SK-N-SH (cell line): ENCODE results near the gene IQSEC1. TPM values are rescaled to one million over a fixed set of nuclear protein-coding genes. Genes with fewer than 3 reads are reported as not detected.
"Not testable (repeated sequence)": the region's sequence is repeated elsewhere in the genome, so short reads cannot be mapped to it uniquely, and the experiment has no call there.

Source experiments
- CTCF ChIA-PET: fragments of 300-600, 350-600 bp; formaldehyde crosslinking; extraction: SDS; loops from one replicate; lab custom pipeline; 2021; lab: Yijun Ruan, JAX
- POLR2A ChIA-PET: fragments of 350-600 bp; sonication (Branson Sonifier 250); formaldehyde crosslinking; extraction: SDS; loops from one replicate; lab custom pipeline; 2020; ENCODE audit warnings: antibody characterized with exemption, inconsistent platforms; lab: Yijun Ruan, JAX
- DNase-seq: peaks from one replicate; pipeline ENCODE4 v3.0.0; 2012
- H2AFZ ChIP-seq: fragments of 200-600 bp; sonication (generic); 2 replicates; pipeline ENCODE4 v1.8.1; 2016; ENCODE audit warnings: antibody characterized with exemption, mild to moderate bottlenecking, low read depth
- H3F3A ChIP-seq: fragments of 200-600 bp; sonication (generic); replicated peaks from 2 replicates; pipeline ENCODE3; 2016; ENCODE audit warnings: antibody characterized with exemption, mild to moderate bottlenecking; ENCODE audit not compliant: insufficient read depth
- H3K27ac ChIP-seq, 2 experiments: fragments of 200-500 bp in 1 of 2; fragments of 200-600 bp in 1 of 2; sonication (Bioruptor generic) in 1 of 2; sonication (generic), shearing (Covaris generic) in 1 of 2; 2 replicates each; pipeline versions ENCODE4 v1.5.1 to v1.6.1; 2014 to 2016; ENCODE audit warnings: low read depth in 2 of 2, inconsistent platforms in 1 of 2, low read length in 1 of 2, mild to moderate bottlenecking in 1 of 2, mixed read lengths in 1 of 2
- H3K27me3 ChIP-seq: fragments of 200-600 bp; sonication (generic), shearing (Covaris generic); 2 replicates; pipeline ENCODE4 v1.6.1; 2016; ENCODE audit warnings: mixed run types; ENCODE audit not compliant: insufficient read depth
- H3K36me3 ChIP-seq, 2 experiments: fragments of 200-500 bp in 1 of 2; fragments of 200-600 bp in 1 of 2; sonication (Bioruptor generic) in 1 of 2; sonication (generic) in 1 of 2; replicated peaks in 1 of 2; 2 replicates each; pipeline versions ENCODE3 to v1.5.1; 2014 to 2016; ENCODE audit warnings: low read length in 1 of 2, mild to moderate bottlenecking in 1 of 2; ENCODE audit not compliant: insufficient read depth in 2 of 2, control insufficient read depth in 1 of 2
- H3K4me1 ChIP-seq, 2 experiments: fragments of 200-500 bp in 1 of 2; fragments of 200-600 bp in 1 of 2; sonication (Bioruptor generic) in 1 of 2; sonication (generic), shearing (Covaris generic) in 1 of 2; 2 replicates each; pipeline versions ENCODE4 v1.5.1 to v1.6.1; 2014 to 2016; ENCODE audit warnings: low read depth in 1 of 2, low read length in 1 of 2, mixed run types in 1 of 2; ENCODE audit not compliant: insufficient read depth in 2 of 2, control insufficient read depth in 1 of 2
- H3K4me2 ChIP-seq: fragments of 200-600 bp; sonication (generic), shearing (Covaris generic); 2 replicates; pipeline ENCODE4 v1.6.1; 2017; ENCODE audit warnings: mixed run types
- H3K4me3 ChIP-seq, 2 experiments: fragments of 200-500 bp in 1 of 2; fragments of 200-600 bp in 1 of 2; sonication (Bioruptor generic) in 1 of 2; sonication (generic), shearing (Covaris generic) in 1 of 2; 2 replicates each; pipeline versions ENCODE4 v1.5.1 to v1.8.1; 2014 to 2016; ENCODE audit warnings: low read depth in 2 of 2, inconsistent platforms in 1 of 2, low read length in 1 of 2, mild to moderate bottlenecking in 1 of 2, mixed read lengths in 1 of 2, moderate library complexity in 1 of 2
- H3K79me2 ChIP-seq: fragments of 200-600 bp; sonication (generic); 2 replicates; pipeline ENCODE4 v1.8.1; 2017; ENCODE audit warnings: mild to moderate bottlenecking; ENCODE audit not compliant: insufficient read depth
- H3K9ac ChIP-seq: fragments of 200-600 bp; sonication (generic); 2 replicates; pipeline ENCODE4 v1.6.1; 2017; ENCODE audit warnings: mixed run types
- H3K9me2 ChIP-seq: fragments of 200-600 bp; sonication (generic); 2 replicates; pipeline ENCODE4 v1.6.1; 2017; ENCODE audit warnings: mixed run types
- H3K9me3 ChIP-seq: fragments of 200-600 bp; sonication (generic); 2 replicates; pipeline ENCODE4 v1.6.1; 2017; ENCODE audit warnings: mixed run types, mild to moderate bottlenecking, moderate library complexity
- H4K20me1 ChIP-seq: fragments of 200-600 bp; sonication (generic); 2 replicates; pipeline ENCODE4 v1.6.1; 2017; ENCODE audit warnings: mild to moderate bottlenecking, mixed run types; ENCODE audit not compliant: insufficient read depth
- CHD2 ChIP-seq: fragments of 150-350 bp; IDR thresholded peaks from 2 replicates; pipeline ENCODE4 v1.6.1; 2018; ENCODE audit warnings: low read length; ENCODE audit not compliant: partially characterized antibody
- ELF1 ChIP-seq: IDR thresholded peaks from 2 replicates; pipeline ENCODE4 v1.4.0; 2012
- EP300 ChIP-seq, 2 experiments: IDR thresholded peaks; 2 replicates each; pipeline versions ENCODE4 v1.4.0 to v1.6.1; 2012; ENCODE audit warnings: borderline replicate concordance in 1 of 2, low read depth in 1 of 2, low read length in 1 of 2
- EZH2phosphoT487 ChIP-seq: fragments of 200-600 bp; sonication (generic); IDR thresholded peaks from 2 replicates; pipeline ENCODE4 v1.6.1; 2017; ENCODE audit warnings: low read depth, mixed run types, mild to moderate bottlenecking, antibody characterized with exemption, moderate library complexity, borderline replicate concordance
- FOSL2 ChIP-seq: IDR thresholded peaks from 2 replicates; pipeline ENCODE4 v1.4.0; 2012; ENCODE audit warnings: low read depth, mild to moderate bottlenecking, moderate library complexity, borderline replicate concordance
- FOXM1 ChIP-seq: IDR thresholded peaks from 2 replicates; pipeline ENCODE4 v1.4.0; 2012; ENCODE audit warnings: low read depth, mild to moderate bottlenecking
- GATA2 ChIP-seq: sonication (generic); formaldehyde crosslinking; IDR thresholded peaks from 2 replicates; pipeline ENCODE4 v1.5.0; 2020; ENCODE audit warnings: mild to moderate bottlenecking, missing genetic modification reagents
- MEF2A ChIP-seq: IDR thresholded peaks from 2 replicates; pipeline ENCODE4 v1.4.0; 2012; ENCODE audit warnings: low read depth, borderline replicate concordance
- MXI1 ChIP-seq: IDR thresholded peaks from 2 replicates; pipeline ENCODE4 v1.6.1; 2012; ENCODE audit warnings: mild to moderate bottlenecking, low read depth, low read length, improper control_type of control experiment
- NFIC ChIP-seq: IDR thresholded peaks from 2 replicates; pipeline ENCODE4 v1.4.0; 2012; ENCODE audit warnings: borderline replicate concordance
- NRF1 ChIP-seq: IDR thresholded peaks from 2 replicates; pipeline ENCODE4 v1.6.1; 2012; ENCODE audit warnings: low read depth, mild to moderate bottlenecking, low read length
- RAD21 ChIP-seq: IDR thresholded peaks from 2 replicates; pipeline ENCODE4 v1.6.1; 2012; ENCODE audit warnings: mild to moderate bottlenecking, low read length
- RCOR1 ChIP-seq: fragments of 150-350 bp; IDR thresholded peaks from 2 replicates; pipeline ENCODE4 v1.6.1; 2017; ENCODE audit warnings: antibody characterized with exemption, low read length
- SIN3A ChIP-seq: IDR thresholded peaks from 2 replicates; pipeline ENCODE4 v1.6.1; 2012; ENCODE audit warnings: low read depth, mild to moderate bottlenecking, low read length, moderate library complexity, borderline replicate concordance
- YY1 ChIP-seq: IDR thresholded peaks from 2 replicates; pipeline ENCODE4 v1.4.0; 2012; ENCODE audit warnings: low read depth, mild to moderate bottlenecking
- WGBS: methylation state at CpG from one replicate; pipeline ENCODE4 v1.1.6; 2017; ENCODE audit warnings: low lambda C conversion rate; 5-methylcytosine and 5-hydroxymethylcytosine counted together
- polyA plus RNA-seq, 3 experiments: library from polyadenylated mRNA; depleted of rRNA; stranded (reverse); fragments of >200 nt; gene quantifications; 2 replicates each; pipeline ENCODE4 v1.2.3, GENCODE V29; 2012
- TF ChIP-seq, protein P1 (sequence below): IDR thresholded peaks from 2 replicates; pipeline ENCODE4; 2012
- TF ChIP-seq, protein P2 (sequence below): fragments of 200-600 bp; sonication (generic); IDR thresholded peaks from 2 replicates; pipeline ENCODE4 v1.6.1; 2017; ENCODE audit warnings: antibody characterized with exemption, mild to moderate bottlenecking, moderate library complexity

IQSEC1 gene
- polyA plus RNA-seq, 1 of the 3 experiments (the other 2 are of a cell fraction) = 6.2 TPM

DNA sequence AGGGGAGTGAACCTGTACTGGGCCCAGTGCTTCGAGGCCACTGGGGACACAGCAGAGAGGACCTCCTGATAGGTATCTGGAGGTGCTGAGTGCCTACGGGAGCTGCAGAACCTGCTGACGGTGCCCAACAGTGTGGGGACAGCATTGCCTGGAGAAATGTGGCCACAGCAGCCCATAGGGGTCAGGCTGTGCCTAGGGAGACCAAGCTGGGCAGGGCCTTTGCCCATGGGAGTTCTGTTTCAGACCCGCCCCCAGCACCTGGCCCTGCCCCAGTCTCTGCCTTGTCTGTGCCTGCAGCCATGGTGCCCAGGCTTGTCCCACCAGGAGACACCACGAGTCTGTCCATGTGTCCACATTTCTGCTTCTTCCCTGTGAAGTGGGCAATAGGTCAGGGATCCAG, 216.6 kb downstream of the IQSEC1 start:
- H3K27ac ChIP-seq = no peak overlapping the region
- no peak overlapping the region for H2AFZ ChIP-seq
- CTCF ChIA-PET = interaction anchor here (1.9 to 3.7 kb wide), 4 partner anchors 10 to 35 kb away, joined by 5 to 19 read pairs (median 16); partner anchors contain the start of gene RPL32
- no peaks in the 10 kb centered on the region; the same call in 1 of the 2 replicates for H3K27me3 ChIP-seq
- no peaks in the 10 kb centered on the region; a peak in 1 of 4 replicates for H3K4me1 ChIP-seq
- no peaks in the 10 kb centered on the region for H3K9me3 ChIP-seq
- no peak overlapping the region for H3K4me2 ChIP-seq
- H3F3A ChIP-seq = no peaks in the 10 kb centered on the region
- POLR2A ChIA-PET = no interaction called here
- 24% methylated on average over 2 of the region's 5 CpGs for WGBS
- H3K9me2 ChIP-seq = no peaks in the 10 kb centered on the region
- no peaks in the 10 kb centered on the region for H3K36me3 ChIP-seq
- TF ChIP-seq RAD21 = no peak
- no peak for TF ChIP-seq ELF1
- TF ChIP-seq MEF2A = no peak
- no peak for TF ChIP-seq CHD2
- TF ChIP-seq SIN3A = no peak
- no peak for TF ChIP-seq EP300 (IDR thresholded peaks at IDR 0.05; ENCODE audit: borderline replicate concordance in 1 of 2, low read depth in 1 of 2, low read length in 1 of 2)
- TF ChIP-seq FOSL2 = no peak
- TF ChIP-seq, protein P1, sequence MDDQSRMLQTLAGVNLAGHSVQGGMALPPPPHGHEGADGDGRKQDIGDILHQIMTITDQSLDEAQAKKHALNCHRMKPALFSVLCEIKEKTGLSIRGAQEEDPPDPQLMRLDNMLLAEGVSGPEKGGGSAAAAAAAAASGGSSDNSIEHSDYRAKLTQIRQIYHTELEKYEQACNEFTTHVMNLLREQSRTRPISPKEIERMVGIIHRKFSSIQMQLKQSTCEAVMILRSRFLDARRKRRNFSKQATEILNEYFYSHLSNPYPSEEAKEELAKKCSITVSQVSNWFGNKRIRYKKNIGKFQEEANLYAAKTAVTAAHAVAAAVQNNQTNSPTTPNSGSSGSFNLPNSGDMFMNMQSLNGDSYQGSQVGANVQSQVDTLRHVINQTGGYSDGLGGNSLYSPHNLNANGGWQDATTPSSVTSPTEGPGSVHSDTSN = no peak
- no peak for TF ChIP-seq RCOR1
- no peak for TF ChIP-seq EZH2phosphoT487
- TF ChIP-seq NRF1 = no peak
- TF ChIP-seq NFIC = no peak
- no peaks in the 10 kb centered on the region for H4K20me1 ChIP-seq
- no peak overlapping the region for H3K4me3 ChIP-seq
- no peak for DNase-seq
- H3K79me2 ChIP-seq = no peaks in the 10 kb centered on the region
- no peak overlapping the region for H3K9ac ChIP-seq

DNA sequence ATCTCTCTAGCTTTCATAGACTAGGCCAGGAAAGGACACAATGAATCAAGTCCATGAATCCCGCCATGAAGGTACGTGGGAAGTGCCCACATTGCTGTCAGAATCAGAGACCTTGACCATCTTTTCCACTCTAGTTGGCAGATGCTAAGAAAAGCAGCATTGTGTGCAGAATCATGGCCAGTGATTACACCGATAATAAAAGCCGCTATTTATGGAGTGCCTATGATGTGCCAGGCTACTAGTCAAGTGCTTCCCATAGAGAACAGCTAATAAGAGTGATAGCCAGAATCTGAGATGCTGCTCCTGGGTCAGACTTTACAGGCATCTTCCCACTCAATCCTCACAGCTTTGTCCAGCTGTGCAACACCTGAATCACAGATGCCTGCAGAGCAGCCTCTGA, 218.7 kb downstream of the IQSEC1 start:
- Histone ChIP-seq H3K79me2 (no peaks in the 10 kb centered on the region), H3K9me3 (no peaks in the 10 kb centered on the region), H3K4me3 (no peak overlapping the region), H3K9me2 (no peaks in the 10 kb centered on the region), H3F3A (no peaks in the 10 kb centered on the region), H3K4me1 (no peaks in the 10 kb centered on the region; a peak in 1 of 4 replicates), H3K27ac (no peak overlapping the region), H3K27me3 (no peaks in the 10 kb centered on the region; the same call in 1 of the 2 replicates), H3K9ac (no peak overlapping the region), H4K20me1 (no peaks in the 10 kb centered on the region), H3K36me3 (no peaks in the 10 kb centered on the region), H2AFZ (no peak overlapping the region), H3K4me2 (no peak overlapping the region)
- WGBS = 63% methylated on average over 4 of the region's 4 CpGs
- no peak for DNase-seq
- ChIA-PET CTCF (interaction anchor here (1.3 to 3.7 kb wide), 3 partner anchors 13 to 37 kb away, joined by 3 to 18 read pairs (median 15); partner anchors contain the start of gene RPL32), POLR2A (no interaction called here)
- TF ChIP-seq, protein P2, sequence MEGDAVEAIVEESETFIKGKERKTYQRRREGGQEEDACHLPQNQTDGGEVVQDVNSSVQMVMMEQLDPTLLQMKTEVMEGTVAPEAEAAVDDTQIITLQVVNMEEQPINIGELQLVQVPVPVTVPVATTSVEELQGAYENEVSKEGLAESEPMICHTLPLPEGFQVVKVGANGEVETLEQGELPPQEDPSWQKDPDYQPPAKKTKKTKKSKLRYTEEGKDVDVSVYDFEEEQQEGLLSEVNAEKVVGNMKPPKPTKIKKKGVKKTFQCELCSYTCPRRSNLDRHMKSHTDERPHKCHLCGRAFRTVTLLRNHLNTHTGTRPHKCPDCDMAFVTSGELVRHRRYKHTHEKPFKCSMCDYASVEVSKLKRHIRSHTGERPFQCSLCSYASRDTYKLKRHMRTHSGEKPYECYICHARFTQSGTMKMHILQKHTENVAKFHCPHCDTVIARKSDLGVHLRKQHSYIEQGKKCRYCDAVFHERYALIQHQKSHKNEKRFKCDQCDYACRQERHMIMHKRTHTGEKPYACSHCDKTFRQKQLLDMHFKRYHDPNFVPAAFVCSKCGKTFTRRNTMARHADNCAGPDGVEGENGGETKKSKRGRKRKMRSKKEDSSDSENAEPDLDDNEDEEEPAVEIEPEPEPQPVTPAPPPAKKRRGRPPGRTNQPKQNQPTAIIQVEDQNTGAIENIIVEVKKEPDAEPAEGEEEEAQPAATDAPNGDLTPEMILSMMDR = no peak
- TF ChIP-seq GATA2 (CRISPR knock-in tag) (no peak), FOXM1 (no peak), MXI1 (no peak), YY1 (no peak), NFIC (no peak)

DNA sequence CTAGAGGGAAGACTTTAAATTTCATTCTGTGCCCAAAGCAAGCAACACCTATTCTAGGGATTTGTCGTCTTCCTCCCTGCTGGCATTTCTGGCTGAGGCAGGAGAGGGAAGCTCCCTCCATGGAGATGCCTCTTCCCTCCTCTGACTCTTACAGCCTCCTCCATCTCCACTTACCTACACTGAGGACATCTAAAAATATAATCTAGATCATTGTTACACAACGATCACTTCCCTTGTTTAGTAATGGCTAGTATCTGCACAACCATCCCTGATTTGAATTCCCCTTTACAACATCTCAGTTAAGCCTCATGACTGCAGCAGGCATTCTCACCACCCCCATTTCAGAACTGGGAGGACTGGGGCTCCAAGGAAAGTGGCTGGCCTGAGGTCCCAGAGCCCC, 219.4 kb downstream of the IQSEC1 start:
- H3K9me2 ChIP-seq, DNase-seq, H3K27me3 ChIP-seq, H3K79me2 ChIP-seq, H3K4me3 ChIP-seq, H3K36me3 ChIP-seq, H3F3A ChIP-seq, H3K4me1 ChIP-seq, H3K4me2 ChIP-seq, H4K20me1 ChIP-seq, H3K27ac ChIP-seq, H2AFZ ChIP-seq, POLR2A ChIA-PET, H3K9me3 ChIP-seq, H3K9ac ChIP-seq: not testable (repeated sequence)
- 61% methylated on average over 2 of the region's 2 CpGs for WGBS
- CTCF ChIA-PET = interaction anchor here (0.6 to 3.0 kb wide), 3 partner anchors 10 to 37 kb away, joined by 3 to 19 read pairs (median 4); partner anchors contain the start of gene RPL32
